Measurements from ENCODE around the gene LRRC43. TPM values are rescaled to one million over a fixed set of nuclear protein-coding genes. Genes with fewer than 3 reads are reported as not detected.

Gene LRRC43
- polyA plus RNA-seq, 1 donor from 2014 or later, result 4.8 TPM

- TF ChIP-seq REST (IDR thresholded peaks at IDR 0.05; ENCODE audit: borderline replicate concordance) (no peak), POLR2AphosphoS5 (IDR thresholded peaks at IDR 0.05) (no peak)
Measured at GRCh38 chr12:122228092-122228491, 45.2 kb downstream of the LRRC43 start (continued).

GRCh38 chr12:122230798-122231197, 47.9 kb downstream of the LRRC43 start:
- Histone ChIP-seq H4K20me1 (ENCODE audit: insufficient read depth) (no peaks in the 10 kb centered on the region), H3K4me2 (ENCODE audit: low read length) (no peak overlapping the region), H3K36me3 (ENCODE audit: insufficient read depth, low read length) (no peaks in the 10 kb centered on the region), H3K27me3 (ENCODE audit: insufficient read depth, low read depth, low read length) (no peaks in the 10 kb centered on the region), H3K9ac (ENCODE audit: low read length) (no peak overlapping the region), H3K79me2 (replicated peaks; ENCODE audit: insufficient read depth, low read length) (no peaks in the 10 kb centered on the region), H3K9me2 (ENCODE audit: insufficient read depth, low read length) (no peaks in the 10 kb centered on the region), H3K4me3 (ENCODE audit: low read length) (no peak overlapping the region), H2AFZ (ENCODE audit: low read depth, low read length) (no peak overlapping the region), H3K9me3 (ENCODE audit: low read length) (no peaks in the 10 kb centered on the region), H3K27ac (ENCODE audit: low read length) (no peak overlapping the region), H3F3A (ENCODE audit: insufficient read depth, low read length, poor library complexity, severe bottlenecking) (no peaks in the 10 kb centered on the region)
- TF ChIP-seq EZH2 (IDR thresholded peaks at IDR 0.05; ENCODE audit: borderline replicate concordance, insufficient read depth, low read length, poor library complexity, severe bottlenecking) (no peak), CTCF (IDR thresholded peaks at IDR 0.05; ENCODE audit: poor library complexity, severe bottlenecking) (no peak), TAF1 (IDR thresholded peaks at IDR 0.05; ENCODE audit: low read depth) (no peak)

GRCh38 chr12:122232691-122233090, 49.8 kb downstream of the LRRC43 start:
- H4K20me1 ChIP-seq (ENCODE audit: insufficient read depth), result no peaks in the 10 kb centered on the region
- H2AFZ ChIP-seq (ENCODE audit: low read depth, low read length), result no peak overlapping the region
- no peak overlapping the region for H3K4me3 ChIP-seq (ENCODE audit: low read length)
- no peaks in the 10 kb centered on the region for H3F3A ChIP-seq (ENCODE audit: insufficient read depth, low read length, poor library complexity, severe bottlenecking)
- no peaks in the 10 kb centered on the region for H3K9me2 ChIP-seq (ENCODE audit: insufficient read depth, low read length)
- no peaks in the 10 kb centered on the region for H3K36me3 ChIP-seq (ENCODE audit: insufficient read depth, low read length)
- no peak overlapping the region for H3K4me2 ChIP-seq (ENCODE audit: low read length)
- H3K27me3 ChIP-seq (ENCODE audit: insufficient read depth, low read depth, low read length), result no peaks in the 10 kb centered on the region
- H3K9me3 ChIP-seq (ENCODE audit: low read length), result no peaks in the 10 kb centered on the region
- no peak overlapping the region for H3K27ac ChIP-seq (ENCODE audit: low read length)
- H3K79me2 ChIP-seq (replicated peaks; ENCODE audit: insufficient read depth, low read length), result no peaks in the 10 kb centered on the region
- TF ChIP-seq RAD21 (conservative IDR thresholded peaks at IDR 0.05) (no peak), TAF1 (IDR thresholded peaks at IDR 0.05; ENCODE audit: low read depth) (no peak), REST (IDR thresholded peaks at IDR 0.05; ENCODE audit: borderline replicate concordance) (no peak), POLR2AphosphoS5 (IDR thresholded peaks at IDR 0.05) (no peak), EP300 (conservative IDR thresholded peaks at IDR 0.05; ENCODE audit: poor library complexity, severe bottlenecking) (no peak), CTCF (IDR thresholded peaks at IDR 0.05; ENCODE audit: poor library complexity, severe bottlenecking) (no peak), EZH2 (IDR thresholded peaks at IDR 0.05; ENCODE audit: borderline replicate concordance, insufficient read depth, low read length, poor library complexity, severe bottlenecking) (no peak), MXI1 (conservative IDR thresholded peaks at IDR 0.05; ENCODE audit: poor library complexity, severe bottlenecking) (no peak), SMC3 (conservative IDR thresholded peaks at IDR 0.05; ENCODE audit: poor library complexity) (no peak)
- H3K9ac ChIP-seq (ENCODE audit: low read length), result no peak overlapping the region

Data from neural cell (in vitro differentiated cells).